ENCODE data around the gene SERPINB10.

- no peak for TF ChIP-seq CTCF (conservative IDR thresholded peaks at IDR 0.05 in 1 of 2, IDR thresholded peaks at IDR 0.05 in 1 of 2; ENCODE audit: extremely low read depth in 1 of 2, insufficient read depth in 1 of 2, low read depth in 1 of 2, low read length in 2 of 2)
- no peak for TF ChIP-seq EZH2 (IDR thresholded peaks at IDR 0.05; ENCODE audit: borderline replicate concordance, low read length)
These were observed 64.2 kb downstream of the SERPINB10 start for GRCh38 chr18:63972002-63972376.
